ENCODE data around the gene CZIB. TPM values are rescaled to one million over a fixed set of nuclear protein-coding genes. Genes with fewer than 3 reads are reported as not detected.

The CZIB gene
- total RNA-seq, 1 donor from 2014 or later, result 115 TPM

DNA sequence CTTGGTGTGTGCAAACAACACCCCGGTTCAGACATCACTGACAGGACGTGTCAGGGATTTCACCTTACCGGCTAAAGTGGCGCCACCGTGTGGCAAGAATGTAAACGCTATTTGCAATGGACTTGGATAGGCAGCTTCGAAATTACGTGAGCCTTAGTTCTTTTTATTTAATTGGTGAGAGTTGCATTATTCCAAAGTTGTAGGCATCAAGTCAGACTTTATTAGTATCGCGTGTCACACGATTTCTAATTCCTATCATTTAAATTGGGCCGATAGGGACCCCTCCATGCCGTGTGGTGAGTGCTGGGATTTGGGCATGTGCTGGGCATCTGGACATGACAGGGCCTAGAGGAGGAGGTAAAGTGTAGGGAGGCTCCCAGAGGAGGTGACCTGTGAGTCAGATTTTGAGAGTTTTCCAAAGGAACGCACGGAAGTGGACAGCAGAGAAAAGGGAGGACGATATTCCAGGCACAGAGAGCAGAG lies 38.3 kb downstream of the CZIB start:
- Mint-ChIP-seq H3K9me3 (no peaks in the 10 kb centered on the region), H3K27ac (no peak overlapping the region), H3K27me3 (ENCODE audit: insufficient read depth, low read depth) (peaks cover 8% of the 10 kb centered on the region), H3K4me3 (no peak overlapping the region), H3K36me3 (no peaks in the 10 kb centered on the region), H3K4me1 (peaks cover 3% of the 10 kb centered on the region)
- no peak overlapping the region for H3K9ac ChIP-seq
- H2AFZ ChIP-seq (replicated peaks), result no peak overlapping the region
- H3K79me2 ChIP-seq (ENCODE audit: low read depth), result no peaks in the 10 kb centered on the region
- TF ChIP-seq EZH2 (IDR thresholded peaks at IDR 0.05) (no peak), EZH2phosphoT487 (IDR thresholded peaks at IDR 0.05) (no peak)
- TF ChIP-seq, protein P1, sequence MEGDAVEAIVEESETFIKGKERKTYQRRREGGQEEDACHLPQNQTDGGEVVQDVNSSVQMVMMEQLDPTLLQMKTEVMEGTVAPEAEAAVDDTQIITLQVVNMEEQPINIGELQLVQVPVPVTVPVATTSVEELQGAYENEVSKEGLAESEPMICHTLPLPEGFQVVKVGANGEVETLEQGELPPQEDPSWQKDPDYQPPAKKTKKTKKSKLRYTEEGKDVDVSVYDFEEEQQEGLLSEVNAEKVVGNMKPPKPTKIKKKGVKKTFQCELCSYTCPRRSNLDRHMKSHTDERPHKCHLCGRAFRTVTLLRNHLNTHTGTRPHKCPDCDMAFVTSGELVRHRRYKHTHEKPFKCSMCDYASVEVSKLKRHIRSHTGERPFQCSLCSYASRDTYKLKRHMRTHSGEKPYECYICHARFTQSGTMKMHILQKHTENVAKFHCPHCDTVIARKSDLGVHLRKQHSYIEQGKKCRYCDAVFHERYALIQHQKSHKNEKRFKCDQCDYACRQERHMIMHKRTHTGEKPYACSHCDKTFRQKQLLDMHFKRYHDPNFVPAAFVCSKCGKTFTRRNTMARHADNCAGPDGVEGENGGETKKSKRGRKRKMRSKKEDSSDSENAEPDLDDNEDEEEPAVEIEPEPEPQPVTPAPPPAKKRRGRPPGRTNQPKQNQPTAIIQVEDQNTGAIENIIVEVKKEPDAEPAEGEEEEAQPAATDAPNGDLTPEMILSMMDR (IDR thresholded peaks at IDR 0.05), result peak; percentile 98
- H3K4me3 ChIP-seq, result no peak overlapping the region
- no peak overlapping the region for H3K4me2 ChIP-seq
- DNase-seq (ENCODE audit: low spot score), result peak; percentile 90
- no peaks in the 10 kb centered on the region for H3F3A ChIP-seq (ENCODE audit: low read depth)
- no peak overlapping the region for H3K27ac ChIP-seq
- no peaks in the 10 kb centered on the region for H3K9me3 ChIP-seq (ENCODE audit: low read depth)
- no peaks in the 10 kb centered on the region for H3K36me3 ChIP-seq
- H3K4me1 ChIP-seq, result peaks cover 4% of the 10 kb centered on the region
- no peaks in the 10 kb centered on the region for H3K27me3 ChIP-seq
- no peaks in the 10 kb centered on the region for H4K20me1 ChIP-seq (ENCODE audit: low read depth)

DNA sequence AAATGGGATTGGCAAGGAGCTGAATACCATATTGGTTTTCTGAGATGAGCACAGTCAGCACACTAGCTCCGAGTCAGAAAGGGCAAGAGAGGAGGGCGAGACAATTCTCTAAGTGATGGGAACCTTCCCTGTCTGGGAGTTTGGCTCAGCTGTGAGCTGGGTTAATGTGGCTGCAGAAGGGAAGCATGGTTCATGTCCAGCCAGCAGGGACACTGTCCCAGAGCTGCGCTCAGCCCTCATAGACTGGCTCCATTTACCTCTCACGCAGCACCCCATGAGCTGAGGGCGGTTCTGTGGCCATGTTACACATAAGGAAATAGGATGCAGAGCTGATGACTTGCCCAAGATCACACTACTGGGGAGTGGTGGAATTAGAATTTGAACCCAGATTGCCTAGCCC lies 39.5 kb downstream of the CZIB start:
- no peak for DNase-seq (ENCODE audit: low spot score)
- Histone ChIP-seq H3K79me2 (ENCODE audit: low read depth) (no peaks in the 10 kb centered on the region), H3K27ac (no peak overlapping the region), H4K20me1 (ENCODE audit: low read depth) (no peaks in the 10 kb centered on the region), H3K36me3 (no peaks in the 10 kb centered on the region), H3K4me3 (no peak overlapping the region), H3K27me3 (no peaks in the 10 kb centered on the region), H3F3A (ENCODE audit: low read depth) (no peaks in the 10 kb centered on the region), H3K4me1 (peaks cover 4% of the 10 kb centered on the region), H2AFZ (replicated peaks) (no peak overlapping the region), H3K9me3 (ENCODE audit: low read depth) (no peaks in the 10 kb centered on the region), H3K9ac (no peak overlapping the region), H3K4me2 (no peak overlapping the region)
- H3K27ac Mint-ChIP-seq, result no peak overlapping the region
- no peaks in the 10 kb centered on the region for H3K36me3 Mint-ChIP-seq
- peaks cover 3% of the 10 kb centered on the region for H3K4me1 Mint-ChIP-seq
- H3K4me3 Mint-ChIP-seq, result no peak overlapping the region
- H3K9me3 Mint-ChIP-seq, result no peaks in the 10 kb centered on the region
- no peak for TF ChIP-seq EZH2phosphoT487 (IDR thresholded peaks at IDR 0.05)
- TF ChIP-seq, protein P1 (IDR thresholded peaks at IDR 0.05), result no peak
- no peak for TF ChIP-seq EZH2 (IDR thresholded peaks at IDR 0.05)
- H3K27me3 Mint-ChIP-seq (ENCODE audit: insufficient read depth, low read depth), result peaks cover 6% of the 10 kb centered on the region

DNA sequence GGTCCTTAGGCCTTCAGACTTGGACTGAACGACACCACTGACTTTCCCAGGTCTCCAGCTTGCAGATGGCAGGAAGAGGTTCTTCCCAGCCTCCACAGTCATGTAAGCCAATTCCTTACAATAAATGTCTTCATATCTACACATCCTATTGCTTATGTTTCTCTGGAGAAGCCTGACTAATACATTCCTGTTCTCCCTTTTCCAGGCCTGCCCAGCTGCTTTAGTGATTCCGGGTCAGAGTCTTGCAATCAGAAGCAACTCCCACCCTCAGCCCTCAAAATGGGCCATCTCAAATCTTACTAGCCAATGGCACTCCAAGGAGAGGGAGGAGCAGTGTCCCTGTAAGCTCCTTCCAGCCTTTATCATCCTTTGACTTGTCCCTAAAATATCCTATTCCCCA lies 40.2 kb downstream of the CZIB start:
- Histone ChIP-seq H3K4me3 (no peak overlapping the region), H3K27me3 (no peaks in the 10 kb centered on the region), H3K27ac (no peak overlapping the region), H3K4me2 (no peak overlapping the region), H3F3A (ENCODE audit: low read depth) (no peaks in the 10 kb centered on the region), H3K9me3 (ENCODE audit: low read depth) (no peaks in the 10 kb centered on the region), H3K36me3 (no peaks in the 10 kb centered on the region), H3K4me1 (peaks cover 4% of the 10 kb centered on the region), H4K20me1 (ENCODE audit: low read depth) (no peaks in the 10 kb centered on the region), H3K9ac (no peak overlapping the region), H2AFZ (replicated peaks) (no peak overlapping the region), H3K79me2 (ENCODE audit: low read depth) (no peaks in the 10 kb centered on the region)
- H3K4me1 Mint-ChIP-seq, result peaks cover 9% of the 10 kb centered on the region
- H3K36me3 Mint-ChIP-seq, result no peaks in the 10 kb centered on the region
- no peak for TF ChIP-seq EZH2phosphoT487 (IDR thresholded peaks at IDR 0.05)
- TF ChIP-seq EZH2 (IDR thresholded peaks at IDR 0.05), result no peak
- TF ChIP-seq, protein P1 (IDR thresholded peaks at IDR 0.05), result no peak
- DNase-seq (ENCODE audit: low spot score), result no peak
- peaks cover 6% of the 10 kb centered on the region for H3K27me3 Mint-ChIP-seq (ENCODE audit: insufficient read depth, low read depth)
- H3K9me3 Mint-ChIP-seq, result no peaks in the 10 kb centered on the region
- H3K27ac Mint-ChIP-seq, result no peak overlapping the region
- H3K4me3 Mint-ChIP-seq, result no peak overlapping the region

Data from neural progenitor cell (in vitro differentiated cells).